Measurements from ENCODE around the gene TCL1B.
"Not testable (repeated sequence)": the region's sequence is repeated elsewhere in the genome, so short reads cannot be mapped to it uniquely, and the experiment has no call there.

The TCL1B gene

DNA sequence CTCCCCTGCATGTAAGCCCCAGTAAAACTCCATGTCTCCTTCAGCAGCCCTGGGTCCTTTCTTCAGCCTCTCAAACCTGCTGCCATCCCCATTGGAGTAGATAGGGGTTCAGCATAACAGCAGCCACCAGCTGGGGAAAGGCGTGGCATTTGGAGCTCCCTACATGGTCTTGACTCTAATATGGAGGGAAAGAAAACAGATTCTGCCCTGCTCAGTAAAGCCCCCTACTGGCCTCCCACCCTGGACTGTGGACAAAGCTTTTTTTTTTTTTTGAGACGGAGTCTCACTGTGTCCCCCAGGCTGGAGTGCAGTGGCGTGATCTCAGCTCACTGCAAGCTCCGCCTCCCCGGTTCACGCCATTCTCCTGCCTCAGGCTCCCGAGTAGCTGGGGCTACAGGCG, 20.7 kb upstream of the TCL1B start:
- Histone ChIP-seq H3K27ac (ENCODE audit: low read depth, low read length) (peak overlapping the region; percentile 99), H3F3A (ENCODE audit: insufficient read depth) (peaks cover 67% of the 10 kb centered on the region), H3K4me2 (ENCODE audit: low read depth, low read length, poor library complexity, severe bottlenecking) (peak overlapping the region; percentile 70), H3K4me3 (ENCODE audit: insufficient read depth, low read length, poor library complexity, severe bottlenecking) (peak overlapping the region; percentile 24), H3K9ac (ENCODE audit: low read length) (peak overlapping the region; percentile 64)
- not testable (repeated sequence) for H3K79me2 ChIP-seq (ENCODE audit: insufficient read depth, low read length); H4K20me1 ChIP-seq (ENCODE audit: low read depth, low read length); H3K9me2 ChIP-seq (replicated peaks; ENCODE audit: insufficient read depth, low read length); H2AFZ ChIP-seq (ENCODE audit: low read depth, low read length, severe bottlenecking); H3K27me3 ChIP-seq (ENCODE audit: low read length); H3K9me3 ChIP-seq (ENCODE audit: insufficient read depth, low read length); H3K36me3 ChIP-seq (ENCODE audit: low read length)
- TF ChIP-seq, protein P1, sequence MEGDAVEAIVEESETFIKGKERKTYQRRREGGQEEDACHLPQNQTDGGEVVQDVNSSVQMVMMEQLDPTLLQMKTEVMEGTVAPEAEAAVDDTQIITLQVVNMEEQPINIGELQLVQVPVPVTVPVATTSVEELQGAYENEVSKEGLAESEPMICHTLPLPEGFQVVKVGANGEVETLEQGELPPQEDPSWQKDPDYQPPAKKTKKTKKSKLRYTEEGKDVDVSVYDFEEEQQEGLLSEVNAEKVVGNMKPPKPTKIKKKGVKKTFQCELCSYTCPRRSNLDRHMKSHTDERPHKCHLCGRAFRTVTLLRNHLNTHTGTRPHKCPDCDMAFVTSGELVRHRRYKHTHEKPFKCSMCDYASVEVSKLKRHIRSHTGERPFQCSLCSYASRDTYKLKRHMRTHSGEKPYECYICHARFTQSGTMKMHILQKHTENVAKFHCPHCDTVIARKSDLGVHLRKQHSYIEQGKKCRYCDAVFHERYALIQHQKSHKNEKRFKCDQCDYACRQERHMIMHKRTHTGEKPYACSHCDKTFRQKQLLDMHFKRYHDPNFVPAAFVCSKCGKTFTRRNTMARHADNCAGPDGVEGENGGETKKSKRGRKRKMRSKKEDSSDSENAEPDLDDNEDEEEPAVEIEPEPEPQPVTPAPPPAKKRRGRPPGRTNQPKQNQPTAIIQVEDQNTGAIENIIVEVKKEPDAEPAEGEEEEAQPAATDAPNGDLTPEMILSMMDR (IDR thresholded peaks at IDR 0.05; ENCODE audit: insufficient read depth, low read length, poor library complexity, severe bottlenecking): peak; percentile 45

DNA sequence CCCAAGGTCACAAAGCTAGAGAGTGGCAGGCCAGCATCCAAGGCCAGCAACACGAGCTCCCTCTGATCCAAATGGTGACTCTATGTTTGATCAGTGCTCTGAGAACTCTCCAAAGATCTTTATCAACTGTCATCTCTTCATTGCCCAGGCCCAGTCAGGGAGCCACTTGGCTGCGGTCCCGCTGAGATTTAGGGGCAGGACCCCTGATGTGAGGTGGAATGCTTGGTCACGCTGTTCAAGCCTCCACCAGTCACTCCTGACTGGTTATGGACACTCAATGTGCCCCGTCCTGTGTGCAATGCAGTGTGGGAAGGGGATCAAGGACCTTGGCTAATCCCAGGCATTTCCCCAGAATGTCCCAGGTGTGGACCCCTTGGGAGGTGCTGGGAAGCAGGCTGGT, 19.8 kb upstream of the TCL1B start:
- Histone ChIP-seq H3K9ac (ENCODE audit: low read length) (peak overlapping the region; percentile 64), H3K9me2 (replicated peaks; ENCODE audit: insufficient read depth, low read length) (no peaks in the 10 kb centered on the region), H3K4me3 (ENCODE audit: insufficient read depth, low read length, poor library complexity, severe bottlenecking) (peak overlapping the region; percentile 30), H3K79me2 (ENCODE audit: insufficient read depth, low read length) (no peaks in the 10 kb centered on the region), H4K20me1 (ENCODE audit: low read depth, low read length) (no peaks in the 10 kb centered on the region), H3F3A (ENCODE audit: insufficient read depth) (peaks cover 63% of the 10 kb centered on the region), H3K36me3 (ENCODE audit: low read length) (no peaks in the 10 kb centered on the region), H2AFZ (ENCODE audit: low read depth, low read length, severe bottlenecking) (no peak overlapping the region), H3K4me2 (ENCODE audit: low read depth, low read length, poor library complexity, severe bottlenecking) (peak overlapping the region; percentile 70), H3K27me3 (ENCODE audit: low read length) (no peaks in the 10 kb centered on the region), H3K9me3 (ENCODE audit: insufficient read depth, low read length) (no peaks in the 10 kb centered on the region), H3K27ac (ENCODE audit: low read depth, low read length) (peak overlapping the region; percentile 99)
- TF ChIP-seq, protein P1 (IDR thresholded peaks at IDR 0.05; ENCODE audit: insufficient read depth, low read length, poor library complexity, severe bottlenecking): no peak
- no peak for TF ChIP-seq EZH2phosphoT487 (conservative IDR thresholded peaks at IDR 0.05; ENCODE audit: low read length)

DNA sequence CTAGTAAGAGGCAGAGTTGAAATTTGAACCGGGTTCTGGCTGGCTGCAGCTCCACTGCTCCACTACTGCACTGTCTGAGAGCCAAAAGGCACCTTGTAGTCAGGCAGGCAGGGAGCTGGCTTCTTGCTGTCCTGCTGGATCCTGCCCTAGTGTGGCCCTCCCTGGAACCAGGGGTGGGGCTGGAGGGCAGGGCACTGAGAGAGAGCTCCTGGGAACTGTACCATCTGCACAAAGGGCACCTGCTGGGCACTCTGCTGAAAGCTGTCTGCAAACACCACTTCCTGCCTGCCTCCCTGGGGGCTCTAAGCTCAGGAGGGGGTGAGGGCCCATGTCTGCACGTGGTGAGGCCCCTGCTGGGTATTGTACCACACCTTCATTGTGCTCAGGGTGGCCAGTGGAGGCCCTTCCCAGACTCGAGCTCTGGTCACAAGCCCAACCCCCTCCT, 19.0 kb upstream of the TCL1B start:
- Histone ChIP-seq H3K4me3 (ENCODE audit: insufficient read depth, low read length, poor library complexity, severe bottlenecking) (peak overlapping the region; percentile 30), H3K4me2 (ENCODE audit: low read depth, low read length, poor library complexity, severe bottlenecking) (peak overlapping the region; percentile 70), H2AFZ (ENCODE audit: low read depth, low read length, severe bottlenecking) (no peak overlapping the region), H3K27ac (ENCODE audit: low read depth, low read length) (peak overlapping the region; percentile 99), H3K9me3 (ENCODE audit: insufficient read depth, low read length) (no peaks in the 10 kb centered on the region), H3K9ac (ENCODE audit: low read length) (peak overlapping the region; percentile 64), H3K79me2 (ENCODE audit: insufficient read depth, low read length) (no peaks in the 10 kb centered on the region), H3K27me3 (ENCODE audit: low read length) (no peaks in the 10 kb centered on the region), H4K20me1 (ENCODE audit: low read depth, low read length) (no peaks in the 10 kb centered on the region), H3K9me2 (replicated peaks; ENCODE audit: insufficient read depth, low read length) (no peaks in the 10 kb centered on the region), H3K36me3 (ENCODE audit: low read length) (peaks cover 2% of the 10 kb centered on the region; the same call in 1 of the 2 replicates), H3F3A (ENCODE audit: insufficient read depth) (peaks cover 55% of the 10 kb centered on the region)
- TF ChIP-seq, protein P1 (IDR thresholded peaks at IDR 0.05; ENCODE audit: insufficient read depth, low read length, poor library complexity, severe bottlenecking): no peak
- TF ChIP-seq EZH2phosphoT487 (conservative IDR thresholded peaks at IDR 0.05; ENCODE audit: low read length): no peak
